Ramos (cell line): Measurements from ENCODE around the gene FTO.

ENCODE experiments used
- in situ Hi-C: fragments of 300-500 bp; cut with MboI; formaldehyde crosslinking; loops from one replicate; pipeline ENCODE4 v1.14.3; 2022; ENCODE audit warnings: low sequenced_read_pairs; ENCODE audit not compliant: unreplicated experiment

Gene FTO

GRCh38 chr16:53982631-53983042 lies 278.7 kb downstream of the FTO start:
- in situ Hi-C loops = no loop called here

GRCh38 chr16:53984936-53985335 lies 281.0 kb downstream of the FTO start:
- in situ Hi-C loops = no loop called here

- in situ Hi-C loops = no loop called here
These were observed 281.9 kb downstream of the FTO start for GRCh38 chr16:53985861-53986260.

GRCh38 chr16:53986793-53987192 lies 282.8 kb downstream of the FTO start:
- in situ Hi-C loops = no loop called here

- in situ Hi-C loops = no loop called here
These were observed 284.2 kb downstream of the FTO start for GRCh38 chr16:53988136-53988535.

GRCh38 chr16:53989597-53989996 lies 285.6 kb downstream of the FTO start:
- in situ Hi-C loops = no loop called here

GRCh38 chr16:53991754-53992378 lies 287.9 kb downstream of the FTO start:
- in situ Hi-C loops = no loop called here

- in situ Hi-C loops = no loop called here
These were observed 291.4 kb downstream of the FTO start for GRCh38 chr16:53995378-53995777.

- in situ Hi-C loops = no loop called here
These were observed 293.0 kb downstream of the FTO start for GRCh38 chr16:53996961-53997360.

GRCh38 chr16:53998024-53998810 lies 294.3 kb downstream of the FTO start:
- in situ Hi-C loops = no loop called here

GRCh38 chr16:53998966-53999522 lies 295.1 kb downstream of the FTO start:
- in situ Hi-C loops = no loop called here

GRCh38 chr16:53999841-54000240 lies 295.9 kb downstream of the FTO start:
- in situ Hi-C loops = no loop called here

GRCh38 chr16:54000361-54000760 lies 296.4 kb downstream of the FTO start:
- in situ Hi-C loops = no loop called here

GRCh38 chr16:54006693-54007092 lies 302.7 kb downstream of the FTO start:
- in situ Hi-C loops = no loop called here

GRCh38 chr16:54007504-54007903 lies 303.5 kb downstream of the FTO start:
- in situ Hi-C loops = no loop called here

- in situ Hi-C loops = no loop called here
These were observed 305.7 kb downstream of the FTO start for GRCh38 chr16:54009464-54010176.

GRCh38 chr16:54015147-54015546 lies 311.2 kb downstream of the FTO start:
- in situ Hi-C loops = no loop called here

- in situ Hi-C loops = no loop called here
These were observed 318.4 kb downstream of the FTO start for GRCh38 chr16:54022362-54022761.

- in situ Hi-C loops = no loop called here
These were observed 322.5 kb downstream of the FTO start for GRCh38 chr16:54026456-54026855.

- in situ Hi-C loops = no loop called here
These were observed 323.1 kb downstream of the FTO start for GRCh38 chr16:54027062-54027461.

- in situ Hi-C loops = no loop called here
These were observed 323.6 kb downstream of the FTO start for GRCh38 chr16:54027558-54027957.
